ENCODE data around the gene LIMCH1.

- TF ChIP-seq EZH2 (IDR thresholded peaks at IDR 0.05; ENCODE audit: low read length) (no peak), CTCF (optimal IDR thresholded peaks at IDR 0.05 in 1 of 3, IDR thresholded peaks at IDR 0.05 in 1 of 3, conservative IDR thresholded peaks at IDR 0.05 in 1 of 3; ENCODE audit: extremely low read depth in 1 of 3, insufficient read depth in 2 of 3, low read length in 3 of 3) (no peak)
These were observed 81.2 kb downstream of the LIMCH1 start for GRCh38 chr4:41619161-41619560.

Data from keratinocyte (primary cell).